ENCODE data around the gene DNMT3A.

GRCh38 chr2:25338401-25338800 lies 3.3 kb downstream of the DNMT3A start:
- TF ChIP-seq CTCF (IDR thresholded peaks at IDR 0.05 in 4 of 5, conservative IDR thresholded peaks at IDR 0.05 in 1 of 5) (no peak), POLR2A (IDR thresholded peaks at IDR 0.05) (no peak)
